Progenitor cell of endocrine pancreas (in vitro differentiated cells): ENCODE results near the gene GAN. TPM values are rescaled to one million over a fixed set of nuclear protein-coding genes. Genes with fewer than 3 reads are reported as not detected.

Source experiments
- DNase-seq: peaks from one replicate; pipeline ENCODE4 v3.0.0; 2021; ENCODE audit warnings: low spot score; ENCODE audit not compliant: unreplicated experiment
- H3K27ac Mint-ChIP-seq: 2 replicates; pipeline ENCODE4 v1.8.0; 2021; ENCODE audit warnings: mild to moderate bottlenecking, moderate library complexity, mixed read lengths
- H3K27me3 Mint-ChIP-seq: 2 replicates; pipeline ENCODE4 v1.8.0; 2021; ENCODE audit warnings: mixed read lengths
- H3K36me3 Mint-ChIP-seq: 2 replicates; pipeline ENCODE4 v1.8.0; 2022; ENCODE audit warnings: mixed read lengths; ENCODE audit not compliant: insufficient read depth
- H3K4me1 Mint-ChIP-seq: 2 replicates; pipeline ENCODE4 v1.8.0; 2021; ENCODE audit warnings: low read depth, mixed read lengths
- H3K4me3 Mint-ChIP-seq: 2 replicates; pipeline ENCODE4 v1.8.0; 2021; ENCODE audit warnings: low read depth, mild to moderate bottlenecking, moderate library complexity, mixed read lengths
- H3K9me3 Mint-ChIP-seq: 2 replicates; pipeline ENCODE4 v1.8.0; 2021; ENCODE audit warnings: low read depth, mixed read lengths
- total RNA-seq: library from RNA; stranded (reverse); gene quantifications from 2 replicates; pipeline ENCODE4 v1.2.1, GENCODE V29; 2021
- TF ChIP-seq, protein P1 (sequence below): fragments of 200-600 bp; sonication (generic); IDR thresholded peaks from one replicate; pipeline ENCODE4 v1.5.0; 2021; ENCODE audit warnings: antibody characterized with exemption, mild to moderate bottlenecking; ENCODE audit not compliant: unreplicated experiment

Gene GAN
- total RNA-seq, 1 donor from 2014 or later, result 14.0 TPM

DNA sequence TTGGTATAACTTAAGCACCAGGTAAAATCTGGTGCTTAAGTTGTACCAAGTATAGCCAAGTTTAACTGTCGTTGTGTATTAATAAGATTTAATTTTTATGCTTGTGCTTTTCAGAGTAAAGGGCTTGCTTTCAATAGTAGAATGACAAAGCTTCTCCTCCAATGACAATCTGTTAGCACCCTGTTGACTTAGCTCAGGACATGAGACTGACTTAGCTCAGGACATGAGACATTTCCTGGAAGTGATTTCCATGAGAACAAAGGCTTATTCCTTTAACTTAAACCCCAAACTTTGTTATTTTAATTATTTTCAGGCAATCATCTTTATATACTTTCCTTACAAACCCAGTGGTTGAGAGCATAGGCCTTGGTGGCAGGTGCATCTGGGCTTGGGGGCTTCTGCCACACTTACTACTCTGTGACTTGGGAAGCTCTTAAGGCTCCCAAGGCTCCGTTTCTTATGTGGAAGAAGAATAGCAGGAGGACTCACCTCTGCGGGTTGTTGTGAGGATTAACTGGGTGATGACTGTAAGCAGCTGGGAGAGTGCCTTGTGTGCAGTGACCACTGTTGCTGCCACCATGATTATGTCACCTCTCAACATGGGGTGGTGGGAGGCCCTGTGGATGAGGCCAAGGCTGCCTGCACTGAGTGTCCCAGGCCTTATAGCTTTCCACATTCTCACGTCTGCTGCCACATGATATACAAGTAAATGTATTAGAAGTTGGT lies 70.4 kb downstream of the GAN start:
- Mint-ChIP-seq H3K4me3 (no peak overlapping the region), H3K4me1 (peaks cover 5% of the 10 kb centered on the region), H3K9me3 (no peaks in the 10 kb centered on the region), H3K27ac (no peak overlapping the region), H3K27me3 (no peaks in the 10 kb centered on the region), H3K36me3 (peaks cover 12% of the 10 kb centered on the region)
- TF ChIP-seq, protein P1, sequence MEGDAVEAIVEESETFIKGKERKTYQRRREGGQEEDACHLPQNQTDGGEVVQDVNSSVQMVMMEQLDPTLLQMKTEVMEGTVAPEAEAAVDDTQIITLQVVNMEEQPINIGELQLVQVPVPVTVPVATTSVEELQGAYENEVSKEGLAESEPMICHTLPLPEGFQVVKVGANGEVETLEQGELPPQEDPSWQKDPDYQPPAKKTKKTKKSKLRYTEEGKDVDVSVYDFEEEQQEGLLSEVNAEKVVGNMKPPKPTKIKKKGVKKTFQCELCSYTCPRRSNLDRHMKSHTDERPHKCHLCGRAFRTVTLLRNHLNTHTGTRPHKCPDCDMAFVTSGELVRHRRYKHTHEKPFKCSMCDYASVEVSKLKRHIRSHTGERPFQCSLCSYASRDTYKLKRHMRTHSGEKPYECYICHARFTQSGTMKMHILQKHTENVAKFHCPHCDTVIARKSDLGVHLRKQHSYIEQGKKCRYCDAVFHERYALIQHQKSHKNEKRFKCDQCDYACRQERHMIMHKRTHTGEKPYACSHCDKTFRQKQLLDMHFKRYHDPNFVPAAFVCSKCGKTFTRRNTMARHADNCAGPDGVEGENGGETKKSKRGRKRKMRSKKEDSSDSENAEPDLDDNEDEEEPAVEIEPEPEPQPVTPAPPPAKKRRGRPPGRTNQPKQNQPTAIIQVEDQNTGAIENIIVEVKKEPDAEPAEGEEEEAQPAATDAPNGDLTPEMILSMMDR, result no peak
- no peak for DNase-seq

DNA sequence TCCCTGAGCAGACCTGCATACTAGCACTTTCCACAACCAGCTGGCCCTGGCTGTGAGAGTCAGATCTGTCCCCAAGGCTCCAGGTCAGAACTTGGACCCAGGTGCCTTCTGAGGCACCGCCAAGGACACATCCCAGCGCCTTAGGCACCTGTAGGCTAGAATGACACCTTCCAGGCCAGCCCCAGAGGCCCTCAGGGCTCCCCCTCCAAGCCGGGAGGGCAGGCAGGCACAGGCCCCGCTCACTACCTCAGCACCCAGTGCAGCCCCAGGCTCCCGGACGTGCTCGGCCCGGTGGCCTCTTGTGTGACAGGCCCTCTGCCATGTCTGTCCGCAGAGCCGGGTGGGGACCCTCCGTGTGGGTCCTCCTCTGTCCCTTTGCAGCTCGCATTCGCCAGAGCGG lies 73.6 kb downstream of the GAN start:
- DNase-seq, result no peak
- H3K4me1 Mint-ChIP-seq, result no peaks in the 10 kb centered on the region
- no peak overlapping the region for H3K4me3 Mint-ChIP-seq
- no peaks in the 10 kb centered on the region for H3K9me3 Mint-ChIP-seq
- H3K27me3 Mint-ChIP-seq, result no peaks in the 10 kb centered on the region
- peaks cover 18% of the 10 kb centered on the region for H3K36me3 Mint-ChIP-seq
- H3K27ac Mint-ChIP-seq, result no peak overlapping the region
- TF ChIP-seq, protein P1, result no peak

- Mint-ChIP-seq H3K4me3 (no peak overlapping the region), H3K27ac (no peak overlapping the region), H3K36me3 (peaks cover 19% of the 10 kb centered on the region), H3K4me1 (no peaks in the 10 kb centered on the region), H3K9me3 (no peaks in the 10 kb centered on the region), H3K27me3 (no peaks in the 10 kb centered on the region)
- TF ChIP-seq, protein P1, result no peak
- DNase-seq, result no peak
Measured at GRCh38 chr16:81390840-81391239, 76.1 kb downstream of the GAN start.

DNA sequence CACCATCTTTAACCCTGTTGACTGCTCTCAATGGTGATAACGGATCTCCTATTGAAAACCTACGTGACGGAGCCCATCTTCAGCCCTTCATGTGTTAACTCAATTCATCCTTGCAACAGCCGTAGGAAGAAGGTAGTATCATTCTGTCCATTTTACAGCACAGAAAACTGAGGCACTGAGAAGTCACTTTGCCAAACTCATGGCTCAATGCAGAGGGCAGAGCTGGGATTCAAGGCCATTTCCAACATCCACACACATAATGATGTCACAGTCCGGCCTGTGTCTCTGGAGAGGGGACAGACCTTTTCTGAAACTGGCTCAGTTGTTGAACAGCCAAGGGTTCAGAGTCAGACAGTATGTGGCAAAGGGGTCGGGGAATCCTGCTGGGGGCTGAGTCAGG lies 77.2 kb downstream of the GAN start:
- TF ChIP-seq, protein P1, result no peak
- DNase-seq, result no peak
- Mint-ChIP-seq H3K27me3 (no peaks in the 10 kb centered on the region), H3K9me3 (no peaks in the 10 kb centered on the region), H3K27ac (no peak overlapping the region), H3K4me1 (no peaks in the 10 kb centered on the region), H3K36me3 (peaks cover 13% of the 10 kb centered on the region), H3K4me3 (no peak overlapping the region)

DNA sequence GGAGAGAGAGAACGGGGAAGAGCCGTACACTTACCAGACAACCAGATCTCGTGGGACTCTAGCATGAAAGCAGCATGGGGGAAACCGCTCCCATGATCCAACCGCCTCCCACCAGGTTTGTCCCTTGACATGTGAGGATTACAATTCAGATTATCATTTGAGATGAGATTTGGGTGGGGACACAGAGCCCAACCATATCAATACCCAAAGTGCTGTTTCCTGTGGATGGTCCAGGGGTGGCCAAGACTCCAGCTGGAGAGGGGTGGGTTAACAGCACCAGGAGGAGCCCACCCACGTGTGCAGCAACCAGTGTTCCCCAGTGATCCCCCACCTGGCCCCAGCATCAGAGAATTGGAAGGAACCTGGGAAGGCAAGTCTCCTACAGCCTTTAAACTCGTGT lies 79.7 kb downstream of the GAN start:
- no peaks in the 10 kb centered on the region for H3K9me3 Mint-ChIP-seq
- TF ChIP-seq, protein P1, result no peak
- no peaks in the 10 kb centered on the region for H3K4me1 Mint-ChIP-seq
- H3K27ac Mint-ChIP-seq, result no peak overlapping the region
- no peak overlapping the region for H3K4me3 Mint-ChIP-seq
- DNase-seq, result no peak
- no peaks in the 10 kb centered on the region for H3K27me3 Mint-ChIP-seq
- peaks cover 9% of the 10 kb centered on the region for H3K36me3 Mint-ChIP-seq
